AG04449 (cell line): Measurements from ENCODE around the gene LRRN1.
"Not testable (repeated sequence)": the region's sequence is repeated elsewhere in the genome, so short reads cannot be mapped to it uniquely, and the experiment has no call there.

Experiments
- CTCF ChIA-PET: fragments of 350-600 bp; formaldehyde crosslinking; extraction: SDS; loops from one replicate; lab custom pipeline; 2021; ENCODE audit warnings: antibody characterized with exemption; lab: Yijun Ruan, JAX
- POLR2A ChIA-PET: fragments of 400-600, 350-600 bp; formaldehyde crosslinking; extraction: SDS; loops from one replicate; lab custom pipeline; 2020; ENCODE audit warnings: antibody characterized with exemption, inconsistent platforms; lab: Yijun Ruan, JAX
- DNase-seq: peaks from one replicate; pipeline ENCODE4 v3.0.0-alpha.2; 2010; ENCODE audit warnings: low read depth, low spot score
- H3K4me3 ChIP-seq: 2 replicates; pipeline ENCODE4 v1.5.1; 2011; ENCODE audit warnings: low read depth, mild to moderate bottlenecking, control low read depth, low read length
- TF ChIP-seq, protein P1 (sequence below): IDR thresholded peaks from one replicate; pipeline ENCODE4 v1.5.1; 2011; ENCODE audit warnings: mild to moderate bottlenecking, moderate library complexity, low read length, control low read depth, inconsistent platforms; ENCODE audit not compliant: insufficient read depth; ENCODE audit errors: missing control alignments

The LRRN1 gene

DNA sequence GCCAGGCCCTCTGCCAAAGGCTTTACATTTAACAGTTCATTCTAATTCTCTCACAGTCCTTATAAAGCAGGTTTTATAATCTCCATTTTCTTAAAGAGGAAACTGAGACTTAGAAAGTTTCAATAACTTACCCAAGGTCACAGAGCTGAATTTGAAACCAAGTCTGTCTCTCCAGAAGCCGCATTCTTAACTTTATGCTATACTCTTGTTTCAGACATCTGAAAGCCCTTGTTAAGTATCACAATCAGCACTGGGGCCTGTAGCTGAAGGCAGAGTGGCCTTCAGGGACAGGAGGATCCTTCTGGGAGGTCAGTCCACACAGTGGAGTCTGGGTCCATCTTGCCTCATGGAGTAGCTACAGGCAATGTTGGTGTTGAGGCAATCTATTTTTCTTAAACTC is 27.9 kb downstream of the LRRN1 start:
- POLR2A ChIA-PET, result no interaction called here
- no peak for DNase-seq
- H3K4me3 ChIP-seq, result no peak overlapping the region
- CTCF ChIA-PET, result no interaction called here
- TF ChIP-seq, protein P1, sequence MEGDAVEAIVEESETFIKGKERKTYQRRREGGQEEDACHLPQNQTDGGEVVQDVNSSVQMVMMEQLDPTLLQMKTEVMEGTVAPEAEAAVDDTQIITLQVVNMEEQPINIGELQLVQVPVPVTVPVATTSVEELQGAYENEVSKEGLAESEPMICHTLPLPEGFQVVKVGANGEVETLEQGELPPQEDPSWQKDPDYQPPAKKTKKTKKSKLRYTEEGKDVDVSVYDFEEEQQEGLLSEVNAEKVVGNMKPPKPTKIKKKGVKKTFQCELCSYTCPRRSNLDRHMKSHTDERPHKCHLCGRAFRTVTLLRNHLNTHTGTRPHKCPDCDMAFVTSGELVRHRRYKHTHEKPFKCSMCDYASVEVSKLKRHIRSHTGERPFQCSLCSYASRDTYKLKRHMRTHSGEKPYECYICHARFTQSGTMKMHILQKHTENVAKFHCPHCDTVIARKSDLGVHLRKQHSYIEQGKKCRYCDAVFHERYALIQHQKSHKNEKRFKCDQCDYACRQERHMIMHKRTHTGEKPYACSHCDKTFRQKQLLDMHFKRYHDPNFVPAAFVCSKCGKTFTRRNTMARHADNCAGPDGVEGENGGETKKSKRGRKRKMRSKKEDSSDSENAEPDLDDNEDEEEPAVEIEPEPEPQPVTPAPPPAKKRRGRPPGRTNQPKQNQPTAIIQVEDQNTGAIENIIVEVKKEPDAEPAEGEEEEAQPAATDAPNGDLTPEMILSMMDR, result no peak

DNA sequence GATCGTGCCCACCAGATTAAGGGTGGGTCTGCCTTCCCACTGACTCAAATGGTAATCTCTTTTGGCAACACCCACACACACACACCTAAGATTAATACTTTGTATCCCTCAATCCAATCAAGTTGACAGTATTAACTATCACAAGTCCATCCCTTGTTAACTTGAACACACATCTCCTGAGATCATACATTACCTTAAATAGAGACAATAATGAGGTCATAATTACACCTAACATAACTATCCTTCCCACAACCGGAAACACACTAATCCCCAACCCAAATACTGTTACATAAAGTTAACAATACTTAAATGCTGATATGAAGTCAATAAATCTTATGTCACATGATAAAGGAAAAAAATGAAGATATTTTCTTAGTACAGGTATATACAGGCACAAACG is 29.2 kb downstream of the LRRN1 start:
- DNase-seq, POLR2A ChIA-PET, CTCF ChIA-PET, H3K4me3 ChIP-seq: not testable (repeated sequence)

DNA sequence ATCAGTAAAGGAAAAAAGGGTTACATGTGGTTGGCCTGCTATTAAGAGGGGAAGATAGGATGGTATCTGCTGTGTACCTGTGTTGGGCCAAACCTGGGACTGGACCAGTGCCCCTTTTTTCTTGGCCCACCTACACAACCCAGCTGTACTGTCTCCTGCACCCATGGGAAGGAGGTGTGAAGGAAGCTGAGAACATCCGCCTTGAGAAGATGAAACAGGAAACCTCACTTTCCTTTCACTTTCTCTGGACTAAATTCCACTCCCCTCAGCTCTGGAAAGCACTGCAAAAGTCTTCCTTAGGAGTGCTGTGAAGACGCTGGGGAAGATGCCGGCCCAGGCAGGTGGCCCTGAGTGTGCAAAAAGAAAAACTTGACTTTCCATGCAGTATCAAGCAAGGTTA is 37.6 kb downstream of the LRRN1 start:
- H3K4me3 ChIP-seq, result no peak overlapping the region
- no peak for DNase-seq
- TF ChIP-seq, protein P1, result no peak
- POLR2A ChIA-PET, result no interaction called here
- CTCF ChIA-PET, result no interaction called here

DNA sequence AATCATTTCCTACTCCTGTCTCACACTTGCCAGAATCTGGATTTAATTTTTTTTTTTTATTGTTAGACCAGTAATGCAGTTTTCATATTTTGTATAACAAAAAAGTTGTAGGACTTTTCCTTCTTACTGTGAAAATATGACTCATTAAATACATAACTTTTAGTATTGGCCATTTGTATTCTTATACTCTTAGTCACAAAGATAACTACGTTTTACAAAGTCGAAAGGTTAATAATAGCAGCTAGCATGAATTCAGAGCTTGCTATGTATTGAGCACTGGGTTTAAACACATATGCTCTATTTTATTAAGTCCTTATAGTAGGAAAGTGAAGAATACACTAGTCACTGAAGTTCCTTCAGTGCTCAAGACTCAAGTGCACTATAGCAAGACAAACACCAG is 43.1 kb downstream of the LRRN1 start:
- ChIA-PET POLR2A (no interaction called here), CTCF (no interaction called here)
- TF ChIP-seq, protein P1, result no peak
- DNase-seq, result no peak
- H3K4me3 ChIP-seq, result no peak overlapping the region

DNA sequence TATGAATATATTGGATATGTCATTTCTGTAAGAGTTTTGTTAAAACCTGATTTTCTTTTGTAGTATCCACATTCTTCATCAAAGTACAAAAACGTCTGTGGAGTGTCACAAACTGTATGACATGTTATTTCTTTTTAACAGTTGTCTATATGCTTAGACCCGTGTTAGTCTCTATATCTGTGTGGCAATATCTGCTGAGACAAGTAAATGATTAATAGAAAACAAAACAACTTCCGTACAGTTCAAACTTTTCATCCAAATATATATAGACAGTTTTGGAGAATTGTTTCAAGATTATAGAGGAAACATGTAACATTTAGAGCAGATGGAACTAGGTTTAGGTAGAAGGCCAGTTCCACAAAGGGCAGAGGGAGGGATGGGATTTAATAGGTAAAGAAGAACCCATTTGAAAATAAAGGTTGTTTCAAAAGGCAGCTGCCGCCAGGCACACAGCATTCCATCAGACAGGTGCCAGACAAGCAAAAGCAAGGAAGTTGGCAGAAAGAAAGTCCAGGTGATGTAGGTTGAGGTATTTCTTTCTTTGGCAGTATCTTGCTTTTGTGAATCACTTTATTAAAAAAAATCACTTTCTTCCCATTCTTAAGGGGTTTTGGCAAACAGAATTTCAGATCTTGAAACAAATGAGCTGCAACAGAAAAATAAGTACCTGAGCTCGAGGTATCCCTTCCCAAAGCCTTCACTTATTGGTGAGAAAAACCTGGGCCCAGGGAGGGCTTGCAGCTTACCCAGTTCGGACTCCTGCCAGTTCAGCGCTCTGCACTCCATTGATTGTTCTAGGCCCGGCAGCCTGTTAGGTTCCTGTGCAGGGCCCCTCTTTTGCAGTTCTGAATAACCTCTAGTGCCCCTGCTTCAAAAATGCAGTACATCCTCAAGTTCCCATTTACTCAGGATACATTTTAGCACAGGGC is 49.0 kb downstream of the LRRN1 start:
- DNase-seq, result no peak
- CTCF ChIA-PET, result no interaction called here
- H3K4me3 ChIP-seq, result no peak overlapping the region
- POLR2A ChIA-PET, result no interaction called here
- TF ChIP-seq, protein P1, result no peak

DNA sequence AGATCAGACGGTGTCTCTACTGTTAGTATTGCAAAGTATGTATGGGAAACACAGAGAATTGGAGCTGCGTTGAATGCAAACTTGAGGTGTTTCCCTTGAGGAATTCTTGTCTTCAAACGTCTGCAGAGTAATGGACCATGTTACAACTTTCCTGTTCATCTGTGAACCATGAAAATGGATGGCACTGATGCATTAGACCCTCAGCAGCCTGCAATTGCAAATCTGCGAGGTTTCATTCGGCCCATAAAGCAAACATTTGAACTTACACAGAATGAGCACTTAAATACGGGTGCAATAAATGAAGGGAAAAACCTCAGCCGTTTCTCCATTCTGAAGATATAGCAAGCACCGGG is 49.7 kb downstream of the LRRN1 start:
- POLR2A ChIA-PET, result no interaction called here

More for the DNA sequence above, 49.7 kb downstream of the LRRN1 start:
- H3K4me3 ChIP-seq, result no peak overlapping the region
- TF ChIP-seq, protein P1, result no peak
- no peak for DNase-seq
- CTCF ChIA-PET, result no interaction called here
